NCI-H2227 (cell line): ENCODE data around the gene PCDHB12.

Source experiments
- DNase-seq: peaks from one replicate; lab custom pipeline; 2025; ENCODE audit not compliant: unreplicated experiment; lab: John Stamatoyannopoulos, UW

PCDHB12 gene

DNA sequence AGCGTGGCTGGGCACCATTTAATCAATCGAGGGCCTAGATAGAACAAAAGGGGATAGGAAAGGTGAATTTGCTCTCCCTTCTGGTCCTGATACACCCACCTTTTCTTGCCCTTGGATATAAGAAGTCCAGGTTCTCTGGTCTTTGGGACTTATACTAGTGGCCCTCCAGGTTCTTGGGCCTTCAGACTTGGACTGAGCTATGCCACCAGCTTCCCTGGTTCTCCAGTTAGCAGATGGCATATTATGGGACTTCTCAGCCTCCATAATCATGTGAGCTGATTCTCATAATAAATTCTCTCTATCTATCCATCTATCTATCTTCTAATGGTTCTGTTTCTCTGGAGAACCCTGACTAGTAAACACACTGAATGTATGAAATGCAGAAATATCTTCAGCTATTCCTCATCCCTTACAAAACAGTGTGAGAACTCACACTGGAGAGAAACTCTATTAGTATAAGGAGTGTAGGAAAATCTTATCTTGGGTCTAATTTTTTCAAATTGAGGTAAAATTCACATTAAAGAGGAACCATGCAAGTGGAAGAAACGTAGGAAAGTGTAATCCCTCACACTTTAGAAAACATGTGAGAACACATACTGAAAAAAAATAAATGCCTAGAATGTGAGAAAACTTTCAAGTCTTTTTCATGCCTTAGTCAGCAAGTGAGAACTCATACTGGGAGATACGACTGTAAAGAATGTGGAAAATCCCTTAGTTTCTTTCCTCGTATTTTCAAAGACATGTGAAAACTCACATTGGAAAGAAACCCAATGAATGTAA, 52.1 kb downstream of the PCDHB12 start:
- DNase-seq, result no peak

DNA sequence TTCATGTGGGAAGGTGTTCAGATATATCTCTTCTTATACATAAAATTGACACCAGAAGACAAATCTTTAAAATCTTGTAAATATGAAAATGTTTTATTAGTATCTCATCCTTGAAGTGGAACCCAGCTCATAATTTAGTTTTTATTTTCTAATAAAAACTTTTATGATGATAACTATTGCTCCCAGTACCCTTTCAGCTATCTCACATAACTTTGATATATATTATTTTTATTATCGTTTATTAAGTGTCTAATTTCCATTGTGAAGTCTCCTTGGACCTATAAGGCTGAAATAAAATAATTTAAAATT, 52.7 kb downstream of the PCDHB12 start:
- no peak for DNase-seq
